K562 (cell line): Measurements from ENCODE around the gene MBLAC2. TPM values are rescaled to one million over a fixed set of nuclear protein-coding genes. Genes with fewer than 3 reads are reported as not detected.
A peak's percentile ranks its signal among the peaks of the same experiment; 100 is the strongest.

ENCODE experiments used
- CREB1 ChIP-seq, 2 experiments: sonication (generic) in 1 of 2; formaldehyde crosslinking in 1 of 2; IDR thresholded peaks; 2 replicates each; pipeline versions ENCODE4 v1.6.1 to v1.8.0; 2012 to 2022; ENCODE audit warnings: inconsistent platforms in 1 of 2, mild to moderate bottlenecking in 1 of 2, missing genetic modification reagents in 1 of 2, moderate library complexity in 1 of 2
- FOXJ3 ChIP-seq: sonication (generic); formaldehyde crosslinking; IDR thresholded peaks from 2 replicates; pipeline ENCODE4 v1.4.0; 2020; ENCODE audit warnings: mild to moderate bottlenecking, missing genetic modification reagents
- SLC30A9 ChIP-seq: fragments of 250-450 bp; sonication (Bioruptor Pico); IDR thresholded peaks from 2 replicates; pipeline ENCODE4 v1.8.0; 2022; ENCODE audit warnings: mild to moderate bottlenecking, moderate library complexity
- ZBED1 ChIP-seq: IDR thresholded peaks from 2 replicates; pipeline ENCODE4 v1.6.1; 2014
- ZNF197 ChIP-seq: fragments of 200-800 bp; sonication (Bioruptor generic); IDR thresholded peaks from 2 replicates; pipeline ENCODE4 v1.6.1; 2016; ENCODE audit warnings: low read depth, missing genetic modification characterization, missing compliant biosample characterization
- polyA plus RNA-seq, 8 experiments: library from polyadenylated mRNA; depleted of rRNA in 4 of 8; stranded (reverse) in 5 of 8; unstranded in 3 of 8; fragments of >200 nt; fragmentation: Nextera tagmentation in 2 of 8; fragmentation: Illumina TruSeq in 1 of 8; extraction: Ambion mirVana in 2 of 8; extraction: Trizol in 1 of 8; gene quantifications; 2 replicates each; pipeline versions ENCODE4 v1.2.1 to v1.2.3, GENCODE V29; 2011 to 2014; ENCODE audit warnings: inconsistent platforms in 1 of 8, missing spikeins in 1 of 8
- total RNA-seq, 7 experiments: library from RNA; depleted of rRNA in 6 of 7; stranded (reverse); fragments of >200 nt in 6 of 7; fragmentation: Illumina TruSeq in 2 of 7; extraction: Trizol in 2 of 7; gene quantifications; 2 replicates each; pipeline versions ENCODE4 v1.2.1 to v1.2.3, GENCODE V29; 2011 to 2021; ENCODE audit warnings: low replicate concordance in 1 of 7
- TF ChIP-seq, protein P1 (sequence below): fragments of 450-650 bp; IDR thresholded peaks from 2 replicates; pipeline ENCODE4 v1.6.1; 2016; ENCODE audit warnings: mild to moderate bottlenecking, moderate library complexity
- TF ChIP-seq, protein P2 (sequence below): IDR thresholded peaks from 2 replicates; pipeline ENCODE4 v1.6.1; 2012; ENCODE audit warnings: low read depth, low read length, improper control_type of control experiment, borderline replicate concordance
- TF ChIP-seq, protein P3 (sequence below): IDR thresholded peaks from 2 replicates; pipeline ENCODE4 v1.6.1; 2011; ENCODE audit warnings: borderline replicate concordance, low read depth, mild to moderate bottlenecking, moderate library complexity, low read length; ENCODE audit not compliant: insufficient read depth, poor library complexity, severe bottlenecking
- TF ChIP-seq, protein P4 (sequence below): fragments of 250-450 bp; sonication (Bioruptor Pico); IDR thresholded peaks from 2 replicates; pipeline ENCODE4 v1.8.0; 2021; ENCODE audit warnings: borderline replicate concordance, mild to moderate bottlenecking, moderate library complexity; ENCODE audit not compliant: poor library complexity, severe bottlenecking

The MBLAC2 gene
- total and polyA plus RNA-seq, 9 of the 15 experiments (the other 6 are each of a cell fraction or from before 2014, with no cell fraction given), result 2.4 to 13.1 (median 10.3) TPM

DNA sequence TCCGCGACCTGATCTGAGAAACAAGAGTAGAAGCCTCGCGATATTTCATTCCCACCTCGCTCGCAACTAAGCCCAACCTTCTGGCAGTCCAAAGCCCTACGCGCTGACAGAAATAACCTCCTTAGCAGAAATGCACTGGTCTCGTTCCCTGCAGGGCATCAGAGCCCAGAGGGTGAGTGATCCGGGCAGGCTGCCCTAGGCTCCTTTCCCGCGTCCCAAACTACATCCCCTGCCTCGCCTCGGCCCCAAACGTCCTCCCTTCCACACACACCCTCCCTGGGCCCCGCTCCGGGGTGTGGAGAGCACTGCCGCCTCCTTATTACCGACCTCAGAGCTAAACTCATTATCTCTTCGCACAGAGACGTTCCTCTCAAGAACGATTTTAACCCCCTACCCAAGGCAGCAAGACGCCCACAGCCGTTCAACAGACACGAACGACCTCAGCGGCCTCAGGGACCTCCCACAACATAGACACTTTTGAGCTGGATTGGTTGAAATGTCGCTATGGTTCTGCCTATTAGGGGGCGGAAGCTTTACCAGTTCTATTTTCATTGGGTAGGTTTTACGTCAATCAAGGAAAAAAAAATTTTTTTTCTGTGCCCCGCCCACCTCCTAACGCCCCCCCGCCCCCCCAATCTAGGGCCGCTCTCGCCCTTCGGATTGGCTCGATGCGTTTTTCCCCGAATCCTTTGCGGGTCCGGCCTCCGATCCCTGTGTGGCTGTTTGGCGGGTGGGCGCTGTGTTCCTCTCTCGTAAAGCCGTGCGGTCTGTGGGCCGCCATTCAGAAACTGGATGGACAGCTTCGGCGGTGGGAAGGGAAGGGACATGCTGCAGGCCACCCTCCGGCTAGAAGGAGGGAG lies 65.0 kb downstream of the MBLAC2 start, which contains the start of gene CETN3 (continued):
- TF ChIP-seq, protein P1, sequence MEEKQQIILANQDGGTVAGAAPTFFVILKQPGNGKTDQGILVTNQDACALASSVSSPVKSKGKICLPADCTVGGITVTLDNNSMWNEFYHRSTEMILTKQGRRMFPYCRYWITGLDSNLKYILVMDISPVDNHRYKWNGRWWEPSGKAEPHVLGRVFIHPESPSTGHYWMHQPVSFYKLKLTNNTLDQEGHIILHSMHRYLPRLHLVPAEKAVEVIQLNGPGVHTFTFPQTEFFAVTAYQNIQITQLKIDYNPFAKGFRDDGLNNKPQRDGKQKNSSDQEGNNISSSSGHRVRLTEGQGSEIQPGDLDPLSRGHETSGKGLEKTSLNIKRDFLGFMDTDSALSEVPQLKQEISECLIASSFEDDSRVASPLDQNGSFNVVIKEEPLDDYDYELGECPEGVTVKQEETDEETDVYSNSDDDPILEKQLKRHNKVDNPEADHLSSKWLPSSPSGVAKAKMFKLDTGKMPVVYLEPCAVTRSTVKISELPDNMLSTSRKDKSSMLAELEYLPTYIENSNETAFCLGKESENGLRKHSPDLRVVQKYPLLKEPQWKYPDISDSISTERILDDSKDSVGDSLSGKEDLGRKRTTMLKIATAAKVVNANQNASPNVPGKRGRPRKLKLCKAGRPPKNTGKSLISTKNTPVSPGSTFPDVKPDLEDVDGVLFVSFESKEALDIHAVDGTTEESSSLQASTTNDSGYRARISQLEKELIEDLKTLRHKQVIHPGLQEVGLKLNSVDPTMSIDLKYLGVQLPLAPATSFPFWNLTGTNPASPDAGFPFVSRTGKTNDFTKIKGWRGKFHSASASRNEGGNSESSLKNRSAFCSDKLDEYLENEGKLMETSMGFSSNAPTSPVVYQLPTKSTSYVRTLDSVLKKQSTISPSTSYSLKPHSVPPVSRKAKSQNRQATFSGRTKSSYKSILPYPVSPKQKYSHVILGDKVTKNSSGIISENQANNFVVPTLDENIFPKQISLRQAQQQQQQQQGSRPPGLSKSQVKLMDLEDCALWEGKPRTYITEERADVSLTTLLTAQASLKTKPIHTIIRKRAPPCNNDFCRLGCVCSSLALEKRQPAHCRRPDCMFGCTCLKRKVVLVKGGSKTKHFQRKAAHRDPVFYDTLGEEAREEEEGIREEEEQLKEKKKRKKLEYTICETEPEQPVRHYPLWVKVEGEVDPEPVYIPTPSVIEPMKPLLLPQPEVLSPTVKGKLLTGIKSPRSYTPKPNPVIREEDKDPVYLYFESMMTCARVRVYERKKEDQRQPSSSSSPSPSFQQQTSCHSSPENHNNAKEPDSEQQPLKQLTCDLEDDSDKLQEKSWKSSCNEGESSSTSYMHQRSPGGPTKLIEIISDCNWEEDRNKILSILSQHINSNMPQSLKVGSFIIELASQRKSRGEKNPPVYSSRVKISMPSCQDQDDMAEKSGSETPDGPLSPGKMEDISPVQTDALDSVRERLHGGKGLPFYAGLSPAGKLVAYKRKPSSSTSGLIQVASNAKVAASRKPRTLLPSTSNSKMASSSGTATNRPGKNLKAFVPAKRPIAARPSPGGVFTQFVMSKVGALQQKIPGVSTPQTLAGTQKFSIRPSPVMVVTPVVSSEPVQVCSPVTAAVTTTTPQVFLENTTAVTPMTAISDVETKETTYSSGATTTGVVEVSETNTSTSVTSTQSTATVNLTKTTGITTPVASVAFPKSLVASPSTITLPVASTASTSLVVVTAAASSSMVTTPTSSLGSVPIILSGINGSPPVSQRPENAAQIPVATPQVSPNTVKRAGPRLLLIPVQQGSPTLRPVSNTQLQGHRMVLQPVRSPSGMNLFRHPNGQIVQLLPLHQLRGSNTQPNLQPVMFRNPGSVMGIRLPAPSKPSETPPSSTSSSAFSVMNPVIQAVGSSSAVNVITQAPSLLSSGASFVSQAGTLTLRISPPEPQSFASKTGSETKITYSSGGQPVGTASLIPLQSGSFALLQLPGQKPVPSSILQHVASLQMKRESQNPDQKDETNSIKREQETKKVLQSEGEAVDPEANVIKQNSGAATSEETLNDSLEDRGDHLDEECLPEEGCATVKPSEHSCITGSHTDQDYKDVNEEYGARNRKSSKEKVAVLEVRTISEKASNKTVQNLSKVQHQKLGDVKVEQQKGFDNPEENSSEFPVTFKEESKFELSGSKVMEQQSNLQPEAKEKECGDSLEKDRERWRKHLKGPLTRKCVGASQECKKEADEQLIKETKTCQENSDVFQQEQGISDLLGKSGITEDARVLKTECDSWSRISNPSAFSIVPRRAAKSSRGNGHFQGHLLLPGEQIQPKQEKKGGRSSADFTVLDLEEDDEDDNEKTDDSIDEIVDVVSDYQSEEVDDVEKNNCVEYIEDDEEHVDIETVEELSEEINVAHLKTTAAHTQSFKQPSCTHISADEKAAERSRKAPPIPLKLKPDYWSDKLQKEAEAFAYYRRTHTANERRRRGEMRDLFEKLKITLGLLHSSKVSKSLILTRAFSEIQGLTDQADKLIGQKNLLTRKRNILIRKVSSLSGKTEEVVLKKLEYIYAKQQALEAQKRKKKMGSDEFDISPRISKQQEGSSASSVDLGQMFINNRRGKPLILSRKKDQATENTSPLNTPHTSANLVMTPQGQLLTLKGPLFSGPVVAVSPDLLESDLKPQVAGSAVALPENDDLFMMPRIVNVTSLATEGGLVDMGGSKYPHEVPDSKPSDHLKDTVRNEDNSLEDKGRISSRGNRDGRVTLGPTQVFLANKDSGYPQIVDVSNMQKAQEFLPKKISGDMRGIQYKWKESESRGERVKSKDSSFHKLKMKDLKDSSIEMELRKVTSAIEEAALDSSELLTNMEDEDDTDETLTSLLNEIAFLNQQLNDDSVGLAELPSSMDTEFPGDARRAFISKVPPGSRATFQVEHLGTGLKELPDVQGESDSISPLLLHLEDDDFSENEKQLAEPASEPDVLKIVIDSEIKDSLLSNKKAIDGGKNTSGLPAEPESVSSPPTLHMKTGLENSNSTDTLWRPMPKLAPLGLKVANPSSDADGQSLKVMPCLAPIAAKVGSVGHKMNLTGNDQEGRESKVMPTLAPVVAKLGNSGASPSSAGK, result peak; percentile 89
- TF ChIP-seq, protein P2, sequence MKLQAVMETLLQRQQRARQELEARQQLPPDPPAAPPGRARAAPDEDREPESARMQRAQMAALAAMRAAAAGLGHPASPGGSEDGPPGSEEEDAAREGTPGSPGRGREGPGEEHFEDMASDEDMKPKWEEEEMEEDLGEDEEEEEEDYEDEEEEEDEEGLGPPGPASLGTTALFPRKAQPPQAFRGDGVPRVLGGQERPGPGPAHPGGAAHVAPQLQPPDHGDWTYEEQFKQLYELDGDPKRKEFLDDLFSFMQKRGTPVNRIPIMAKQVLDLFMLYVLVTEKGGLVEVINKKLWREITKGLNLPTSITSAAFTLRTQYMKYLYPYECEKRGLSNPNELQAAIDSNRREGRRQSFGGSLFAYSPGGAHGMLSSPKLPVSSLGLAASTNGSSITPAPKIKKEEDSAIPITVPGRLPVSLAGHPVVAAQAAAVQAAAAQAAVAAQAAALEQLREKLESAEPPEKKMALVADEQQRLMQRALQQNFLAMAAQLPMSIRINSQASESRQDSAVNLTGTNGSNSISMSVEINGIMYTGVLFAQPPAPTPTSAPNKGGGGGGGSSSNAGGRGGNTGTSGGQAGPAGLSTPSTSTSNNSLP, result no peak
- TF ChIP-seq ZBED1, result peak; percentile 11; the same call in 1 of the 2 replicates
- TF ChIP-seq, protein P3, sequence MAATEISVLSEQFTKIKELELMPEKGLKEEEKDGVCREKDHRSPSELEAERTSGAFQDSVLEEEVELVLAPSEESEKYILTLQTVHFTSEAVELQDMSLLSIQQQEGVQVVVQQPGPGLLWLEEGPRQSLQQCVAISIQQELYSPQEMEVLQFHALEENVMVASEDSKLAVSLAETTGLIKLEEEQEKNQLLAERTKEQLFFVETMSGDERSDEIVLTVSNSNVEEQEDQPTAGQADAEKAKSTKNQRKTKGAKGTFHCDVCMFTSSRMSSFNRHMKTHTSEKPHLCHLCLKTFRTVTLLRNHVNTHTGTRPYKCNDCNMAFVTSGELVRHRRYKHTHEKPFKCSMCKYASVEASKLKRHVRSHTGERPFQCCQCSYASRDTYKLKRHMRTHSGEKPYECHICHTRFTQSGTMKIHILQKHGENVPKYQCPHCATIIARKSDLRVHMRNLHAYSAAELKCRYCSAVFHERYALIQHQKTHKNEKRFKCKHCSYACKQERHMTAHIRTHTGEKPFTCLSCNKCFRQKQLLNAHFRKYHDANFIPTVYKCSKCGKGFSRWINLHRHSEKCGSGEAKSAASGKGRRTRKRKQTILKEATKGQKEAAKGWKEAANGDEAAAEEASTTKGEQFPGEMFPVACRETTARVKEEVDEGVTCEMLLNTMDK, result no peak
- TF ChIP-seq, protein P4, sequence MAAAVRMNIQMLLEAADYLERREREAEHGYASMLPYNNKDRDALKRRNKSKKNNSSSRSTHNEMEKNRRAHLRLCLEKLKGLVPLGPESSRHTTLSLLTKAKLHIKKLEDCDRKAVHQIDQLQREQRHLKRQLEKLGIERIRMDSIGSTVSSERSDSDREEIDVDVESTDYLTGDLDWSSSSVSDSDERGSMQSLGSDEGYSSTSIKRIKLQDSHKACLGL, result no peak
- no peak for TF ChIP-seq SLC30A9 (CRISPR knock-in tag)
- no peak for TF ChIP-seq CREB1 (IDR thresholded peaks at IDR 0.05)
- peak; percentile 28 for TF ChIP-seq CREB1 (CRISPR knock-in tag; IDR thresholded peaks at IDR 0.05)
- no peak for TF ChIP-seq FOXJ3 (CRISPR knock-in tag)
- no peak for TF ChIP-seq ZNF197 (CRISPR knock-in tag)
